ENCODE data around the gene PFAS. TPM values are rescaled to one million over a fixed set of nuclear protein-coding genes. Genes with fewer than 3 reads are reported as not detected.

PFAS gene
- total and polyA plus RNA-seq, 8 donors = 4.6 to 68.7 (median 12.4) TPM

- intact Hi-C loops (cut with DNase I; ENCODE audit: low total_unique reads) = no loop called here
- peak overlapping the region in 2 of 5 donors; percentile 5 to 44 for H3K27ac ChIP-seq
Observed at GRCh38 chr17:8273884-8274444, 24.9 kb downstream of the PFAS start.

DNA sequence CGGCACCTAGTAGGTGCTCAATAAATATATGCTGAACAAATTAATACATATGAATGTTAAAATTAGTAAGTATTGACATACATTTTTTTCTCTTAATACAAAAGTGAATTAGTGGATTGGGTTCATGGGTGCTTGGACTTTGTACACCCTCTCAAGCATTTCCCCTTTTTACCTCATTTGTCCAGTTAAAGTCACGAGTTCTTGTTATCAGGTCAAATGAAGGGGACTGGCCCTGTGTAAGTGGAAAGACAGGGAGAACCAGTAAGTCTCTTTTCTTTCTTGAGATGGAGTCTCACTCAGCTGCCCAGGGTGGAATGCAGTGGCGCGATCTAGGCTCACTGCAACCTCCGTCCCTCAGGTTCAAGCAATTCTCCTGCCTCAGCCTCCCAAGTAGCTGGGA, 25.7 kb downstream of the PFAS start:
- H3K4me3 ChIP-seq = no peak overlapping the region
- H3K36me3 ChIP-seq = peaks cover 4 to 10% (median 7%) of the 10 kb centered on the region in 4 donors
- H3K9me3 ChIP-seq = no peaks in the 10 kb centered on the region
- peak; percentile 33 to 77 for DNase-seq
- H3K27ac ChIP-seq = peak overlapping the region in 1 of 5 donors; percentile 44
- H3K27me3 ChIP-seq = no peaks in the 10 kb centered on the region
- peaks cover 3 to 10% (median 4%) of the 10 kb centered on the region in 4 donors for H3K4me1 ChIP-seq
- intact Hi-C loops (cut with DNase I; ENCODE audit: low total_unique reads) = no loop called here
- TF ChIP-seq POLR2A (IDR thresholded peaks at IDR 0.05) (no peak), POLR2AphosphoS5 (IDR thresholded peaks at IDR 0.05) (no peak), EP300 (IDR thresholded peaks at IDR 0.05) (no peak), CTCF (IDR thresholded peaks at IDR 0.05) (no peak)
- WGBS, 5 donors = 63 to 73% (median 67%) methylated on average over 5 of the region's 5 CpGs

More at GRCh38 chr17:8273884-8274444, 24.9 kb downstream of the PFAS start:
- WGBS, 5 donors = 75 to 90% (median 79%) methylated on average over 4 of the region's 4 CpGs
- no peaks in the 10 kb centered on the region for H3K27me3 ChIP-seq
- peaks cover 10 to 19% (median 15%) of the 10 kb centered on the region in 4 donors for H3K36me3 ChIP-seq
- no peaks in the 10 kb centered on the region for H3K9me3 ChIP-seq
- DNase-seq = peak in 1 of 2 donors; percentile 86
- H3K4me1 ChIP-seq = peaks cover 3 to 10% (median 4%) of the 10 kb centered on the region in 4 donors
- H3K4me3 ChIP-seq = no peak overlapping the region
- TF ChIP-seq POLR2A (IDR thresholded peaks at IDR 0.05) (no peak), CTCF (IDR thresholded peaks at IDR 0.05) (no peak), EP300 (IDR thresholded peaks at IDR 0.05) (no peak), POLR2AphosphoS5 (IDR thresholded peaks at IDR 0.05) (no peak)

DNA sequence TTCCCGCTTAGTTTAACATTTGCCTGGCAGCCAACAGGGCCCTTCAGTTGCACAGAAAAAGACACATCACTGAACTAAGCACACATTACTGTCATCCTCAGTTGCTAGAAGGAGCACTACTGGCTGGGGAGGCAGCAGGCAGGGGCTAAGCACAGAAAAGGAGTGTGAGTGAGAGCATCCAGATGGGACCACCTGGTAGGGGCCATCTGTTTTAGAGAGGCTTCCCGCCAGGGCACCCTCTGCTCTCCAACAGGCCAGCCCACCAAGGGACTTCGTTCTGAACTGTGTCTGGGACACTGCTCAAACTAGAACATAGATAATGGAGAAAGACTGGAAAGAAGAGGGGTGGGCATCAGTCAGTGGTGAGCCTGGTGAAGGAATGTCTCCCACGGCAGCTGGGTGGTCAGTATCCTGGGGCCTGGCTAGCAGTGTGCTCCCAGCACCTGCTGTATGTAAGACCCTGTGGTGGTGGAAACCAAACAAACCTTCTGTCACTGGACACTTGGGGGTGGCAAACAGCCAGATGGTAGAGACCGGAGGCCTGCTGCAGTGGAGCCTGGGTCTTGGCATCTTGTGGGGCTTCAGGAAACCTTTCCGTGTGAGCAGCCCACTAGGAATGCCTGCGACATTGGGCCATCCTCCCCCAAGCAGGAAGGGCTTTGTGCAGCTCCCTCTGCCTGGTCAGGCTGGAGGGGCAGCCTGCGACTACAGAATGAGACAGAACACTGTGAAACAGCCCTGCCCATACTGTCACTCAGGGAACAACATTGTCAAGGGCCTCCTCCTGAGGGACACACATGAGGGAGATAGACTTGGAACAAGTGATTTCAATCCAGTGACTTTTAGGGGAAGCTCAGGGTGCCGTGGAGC, 26.6 kb downstream of the PFAS start:
- 71 to 78% (median 77%) methylated on average over 8 to 9 of the region's 9 CpGs for WGBS, 5 donors
- Histone ChIP-seq H3K4me3 (no peak overlapping the region), H3K4me1 (peaks cover 3 to 10% (median 4%) of the 10 kb centered on the region in 4 donors), H3K9me3 (no peaks in the 10 kb centered on the region), H3K36me3 (peaks cover 0 to 2% (median 0%) of the 10 kb centered on the region in 4 donors), H3K27ac (peak overlapping the region in 1 of 5 donors; percentile 31), H3K27me3 (no peaks in the 10 kb centered on the region)
- intact Hi-C loops (cut with DNase I; ENCODE audit: low total_unique reads) = no loop called here
- DNase-seq = peak in 1 of 2 donors; percentile 32
- TF ChIP-seq POLR2A (IDR thresholded peaks at IDR 0.05) (no peak), EP300 (IDR thresholded peaks at IDR 0.05) (no peak), CTCF (IDR thresholded peaks at IDR 0.05) (no peak), POLR2AphosphoS5 (IDR thresholded peaks at IDR 0.05) (no peak)

- Histone ChIP-seq H3K27ac (no peak overlapping the region), H3K9me3 (no peaks in the 10 kb centered on the region), H3K4me3 (no peak overlapping the region), H3K36me3 (no peaks in the 10 kb centered on the region), H3K4me1 (peaks cover 3 to 10% (median 4%) of the 10 kb centered on the region in 4 donors), H3K27me3 (no peaks in the 10 kb centered on the region)
- intact Hi-C loops (cut with DNase I; ENCODE audit: low total_unique reads) = no loop called here
- peak; percentile 48 to 51 for DNase-seq
- WGBS, 5 donors = 50 to 72% (median 54%) methylated on average over 5 to 7 of the region's 7 CpGs
- no peak for TF ChIP-seq POLR2A (IDR thresholded peaks at IDR 0.05)
- TF ChIP-seq POLR2AphosphoS5 (IDR thresholded peaks at IDR 0.05) = no peak
- no peak for TF ChIP-seq EP300 (IDR thresholded peaks at IDR 0.05)
- TF ChIP-seq CTCF (IDR thresholded peaks at IDR 0.05) = no peak
Observed at GRCh38 chr17:8277317-8277716, 28.2 kb downstream of the PFAS start.
